Ascending aorta (tissue), 2 donors: ENCODE data around the gene OLR1. TPM values are rescaled to one million over a fixed set of nuclear protein-coding genes. Genes with fewer than 3 reads are reported as not detected.

ENCODE experiments used
- DNase-seq, 2 donors: peaks; one replicate each; pipeline ENCODE4 v3.0.0-alpha.2; 2019; ENCODE audit warnings: low spot score in 2 of 2
- H3K27ac ChIP-seq, 2 donors: fragments of 200-600 bp; sonication (generic); one replicate each; pipeline ENCODE4 v1.5.1; 2016 to 2017; ENCODE audit warnings: mild to moderate bottlenecking in 1 of 2
- H3K27me3 ChIP-seq: fragments of 200-600 bp; sonication (generic); one replicate; pipeline ENCODE4 v1.5.1; 2017
- H3K36me3 ChIP-seq, 2 donors: fragments of 200-600 bp; sonication (generic); one replicate each; pipeline ENCODE4 v1.5.1; 2016
- H3K4me1 ChIP-seq, 2 donors: fragments of 200-600 bp; sonication (generic); one replicate each; pipeline ENCODE4 v1.5.1; 2016 to 2017; ENCODE audit warnings: mild to moderate bottlenecking in 1 of 2
- H3K4me3 ChIP-seq, 2 donors: fragments of 200-600 bp; sonication (generic); one replicate each; pipeline ENCODE4 v1.5.1; 2016 to 2017; ENCODE audit warnings: mild to moderate bottlenecking in 1 of 2
- H3K9me3 ChIP-seq, 2 donors: fragments of 200-600 bp; sonication (generic); one replicate each; pipeline ENCODE4 v1.5.1; 2016
- intact Hi-C: fragments of 100-400 bp; cut with DNase I; formaldehyde crosslinking; loops from one replicate; pipeline ENCODE4 v1.15.1; 2023
- total RNA-seq: library from RNA; depleted of rRNA; stranded (reverse); fragments of >200 nt; gene quantifications from one replicate; pipeline ENCODE4 v1.1.0, GENCODE V29; 2016
- TF ChIP-seq, protein P1 (sequence below), 3 experiments: fragments of 200-600 bp in 2 of 3; fragments of 450-650 bp in 1 of 3; sonication (generic) in 2 of 3; IDR thresholded peaks; one replicate each; pipeline ENCODE4 v1.5.1; 2016 to 2019; ENCODE audit warnings: antibody characterized with exemption in 3 of 3, mild to moderate bottlenecking in 1 of 3, moderate library complexity in 1 of 3

The OLR1 gene
- total RNA-seq, 1 donor from 2014 or later = 2.1 TPM

DNA sequence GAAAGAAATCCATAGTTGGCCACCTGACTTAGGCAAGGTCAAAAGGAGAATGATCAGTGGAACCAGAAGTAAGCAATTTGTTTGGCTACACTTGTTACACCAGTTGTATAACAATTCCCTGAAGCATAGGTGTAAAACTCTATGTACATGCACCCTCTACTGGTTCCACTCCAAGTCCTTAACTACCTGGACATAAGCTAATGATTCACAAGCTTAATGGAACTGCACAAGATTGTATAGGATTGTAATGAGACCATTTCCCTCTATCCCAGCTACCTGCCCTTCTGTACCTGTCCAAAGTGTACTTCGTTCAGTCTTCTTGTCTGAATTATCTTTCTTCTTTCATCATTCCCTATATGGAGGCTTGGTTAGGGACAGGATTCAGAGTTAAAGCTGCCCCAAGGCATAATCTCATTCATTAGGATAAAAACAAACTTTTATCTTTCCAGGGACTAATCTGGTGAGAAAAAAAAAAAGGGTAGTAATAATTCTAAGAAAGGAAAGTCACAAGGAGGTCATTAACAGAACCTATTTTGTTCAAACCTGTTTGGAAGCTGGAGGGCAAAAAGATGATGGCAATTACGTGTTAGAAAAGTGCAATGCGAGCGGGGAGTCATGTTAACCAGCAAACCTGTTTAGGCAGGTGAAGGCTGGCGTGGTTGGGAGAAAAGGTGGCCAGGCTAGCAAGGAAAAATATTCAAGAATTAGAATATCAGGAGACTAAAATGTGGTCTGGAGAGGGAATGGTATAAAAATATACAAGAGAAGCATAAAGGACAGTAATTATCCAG lies 4.1 kb upstream of the OLR1 start:
- no peak for DNase-seq
- intact Hi-C loops = no loop called here
- Histone ChIP-seq H3K4me1 (no peaks in the 10 kb centered on the region), H3K36me3 (no peaks in the 10 kb centered on the region), H3K9me3 (no peaks in the 10 kb centered on the region), H3K27ac (no peak overlapping the region), H3K4me3 (no peak overlapping the region), H3K27me3 (no peaks in the 10 kb centered on the region)
- TF ChIP-seq, protein P1, sequence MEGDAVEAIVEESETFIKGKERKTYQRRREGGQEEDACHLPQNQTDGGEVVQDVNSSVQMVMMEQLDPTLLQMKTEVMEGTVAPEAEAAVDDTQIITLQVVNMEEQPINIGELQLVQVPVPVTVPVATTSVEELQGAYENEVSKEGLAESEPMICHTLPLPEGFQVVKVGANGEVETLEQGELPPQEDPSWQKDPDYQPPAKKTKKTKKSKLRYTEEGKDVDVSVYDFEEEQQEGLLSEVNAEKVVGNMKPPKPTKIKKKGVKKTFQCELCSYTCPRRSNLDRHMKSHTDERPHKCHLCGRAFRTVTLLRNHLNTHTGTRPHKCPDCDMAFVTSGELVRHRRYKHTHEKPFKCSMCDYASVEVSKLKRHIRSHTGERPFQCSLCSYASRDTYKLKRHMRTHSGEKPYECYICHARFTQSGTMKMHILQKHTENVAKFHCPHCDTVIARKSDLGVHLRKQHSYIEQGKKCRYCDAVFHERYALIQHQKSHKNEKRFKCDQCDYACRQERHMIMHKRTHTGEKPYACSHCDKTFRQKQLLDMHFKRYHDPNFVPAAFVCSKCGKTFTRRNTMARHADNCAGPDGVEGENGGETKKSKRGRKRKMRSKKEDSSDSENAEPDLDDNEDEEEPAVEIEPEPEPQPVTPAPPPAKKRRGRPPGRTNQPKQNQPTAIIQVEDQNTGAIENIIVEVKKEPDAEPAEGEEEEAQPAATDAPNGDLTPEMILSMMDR (IDR thresholded peaks at IDR 0.05) = no peak

DNA sequence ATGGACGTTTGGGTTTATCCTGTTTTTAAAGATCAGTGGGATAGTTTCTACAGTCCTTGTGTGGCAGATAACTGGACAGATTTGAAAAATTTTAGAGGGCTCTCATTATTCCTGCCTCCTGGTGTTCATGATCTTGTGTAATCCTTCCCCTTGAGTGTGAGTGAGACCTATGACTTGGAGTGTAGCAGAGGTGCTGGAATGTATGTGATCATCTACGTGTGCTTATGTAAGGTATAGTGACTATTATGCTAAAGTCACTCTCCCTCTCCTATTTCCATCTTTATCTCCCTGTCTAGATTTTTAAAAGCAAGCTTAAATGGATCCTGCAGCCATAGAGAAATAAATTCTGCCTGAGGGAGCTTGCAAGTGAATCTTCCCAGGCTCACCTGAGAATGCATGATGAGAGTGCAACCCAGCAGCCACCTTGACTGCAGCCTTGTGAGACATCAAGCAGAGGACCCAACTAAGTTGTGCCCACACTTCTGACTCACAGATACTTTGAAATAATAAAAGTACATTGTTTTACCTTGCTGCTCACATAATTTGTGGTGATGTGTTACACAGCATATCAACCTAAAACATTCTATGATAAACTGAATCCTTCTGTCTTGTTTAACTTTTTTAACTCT lies 3.2 kb upstream of the OLR1 start:
- TF ChIP-seq, protein P1 (IDR thresholded peaks at IDR 0.05) = no peak
- no peak overlapping the region for H3K27ac ChIP-seq
- no peaks in the 10 kb centered on the region for H3K9me3 ChIP-seq
- intact Hi-C loops = no loop called here
- no peaks in the 10 kb centered on the region for H3K36me3 ChIP-seq
- no peaks in the 10 kb centered on the region for H3K27me3 ChIP-seq
- H3K4me1 ChIP-seq = no peaks in the 10 kb centered on the region
- H3K4me3 ChIP-seq = no peak overlapping the region
- DNase-seq = no peak

GRCh38 chr12:10170216-10170615 lies 1.7 kb downstream of the OLR1 start:
- H3K27me3 ChIP-seq = no peaks in the 10 kb centered on the region
- no peaks in the 10 kb centered on the region for H3K36me3 ChIP-seq
- no peak overlapping the region for H3K27ac ChIP-seq
- H3K4me3 ChIP-seq = no peak overlapping the region
- no peaks in the 10 kb centered on the region for H3K4me1 ChIP-seq
- TF ChIP-seq, protein P1 (IDR thresholded peaks at IDR 0.05) = no peak
- intact Hi-C loops = no loop called here
- no peak for DNase-seq
- H3K9me3 ChIP-seq = no peaks in the 10 kb centered on the region

DNA sequence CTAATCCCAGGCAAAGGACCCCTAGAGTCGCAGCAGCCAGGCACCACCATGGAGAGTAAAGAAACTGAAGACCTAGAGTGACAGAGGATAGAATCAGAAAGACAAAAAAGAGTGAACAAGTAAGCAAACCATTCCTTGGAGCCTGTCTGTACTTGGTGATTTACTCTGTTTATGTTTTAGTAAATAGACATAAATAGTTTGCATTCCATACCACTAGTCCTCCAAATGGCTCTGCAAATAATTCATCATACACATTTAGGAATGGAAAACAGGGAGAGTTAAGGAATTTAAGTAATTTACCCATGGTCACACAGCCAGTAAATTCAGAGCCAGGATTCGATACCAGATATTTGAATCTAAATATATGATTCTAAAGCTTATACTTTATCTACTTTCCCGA lies 2.8 kb downstream of the OLR1 start:
- intact Hi-C loops = no loop called here
- DNase-seq = no peak
- no peaks in the 10 kb centered on the region for H3K27me3 ChIP-seq

DNA sequence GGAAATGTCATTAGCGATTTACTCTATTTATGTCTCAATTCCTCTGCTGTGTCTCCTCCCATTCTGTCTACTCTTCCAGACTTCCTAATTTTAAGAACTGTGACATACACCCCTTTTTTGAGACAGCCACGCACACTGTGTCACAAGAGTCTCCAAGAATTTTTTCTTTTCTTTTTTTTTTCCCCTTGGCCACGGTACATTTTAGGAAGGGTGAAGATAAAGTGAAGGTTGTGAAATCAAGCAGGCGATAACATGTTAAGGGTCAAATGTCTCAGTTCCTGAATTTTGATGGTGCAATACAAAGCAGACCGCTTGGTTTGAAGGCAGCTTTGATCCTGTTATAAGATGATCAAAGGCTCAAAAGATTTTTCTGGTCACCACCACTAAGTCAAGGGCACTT lies 4.3 kb downstream of the OLR1 start:
- H3K27me3 ChIP-seq = no peaks in the 10 kb centered on the region
- H3K4me3 ChIP-seq = no peak overlapping the region
- no peaks in the 10 kb centered on the region for H3K4me1 ChIP-seq
- intact Hi-C loops = no loop called here
- DNase-seq = no peak
- TF ChIP-seq, protein P1 (IDR thresholded peaks at IDR 0.05) = no peak
- no peak overlapping the region for H3K27ac ChIP-seq
- no peaks in the 10 kb centered on the region for H3K36me3 ChIP-seq
- H3K9me3 ChIP-seq = no peaks in the 10 kb centered on the region

More for the DNA sequence above, 2.8 kb downstream of the OLR1 start:
- Histone ChIP-seq H3K9me3 (no peaks in the 10 kb centered on the region), H3K36me3 (no peaks in the 10 kb centered on the region), H3K4me1 (no peaks in the 10 kb centered on the region), H3K4me3 (no peak overlapping the region), H3K27ac (no peak overlapping the region)
- TF ChIP-seq, protein P1 (IDR thresholded peaks at IDR 0.05) = no peak
